HL-60 (cell line): ENCODE data around the gene EML5.

Experiments used
- GABPA ChIP-seq: IDR thresholded peaks from 2 replicates; pipeline ENCODE4 v1.6.1; 2012; ENCODE audit warnings: low read depth
- POLR2AphosphoS5 ChIP-seq: IDR thresholded peaks from 2 replicates; pipeline ENCODE4 v1.6.1; 2012; ENCODE audit warnings: low read depth
- TF ChIP-seq, protein P1 (sequence below): IDR thresholded peaks from one replicate; pipeline ENCODE4 v1.5.1; 2011; ENCODE audit warnings: low read length, control low read depth, inconsistent platforms; ENCODE audit not compliant: insufficient read depth

DNA sequence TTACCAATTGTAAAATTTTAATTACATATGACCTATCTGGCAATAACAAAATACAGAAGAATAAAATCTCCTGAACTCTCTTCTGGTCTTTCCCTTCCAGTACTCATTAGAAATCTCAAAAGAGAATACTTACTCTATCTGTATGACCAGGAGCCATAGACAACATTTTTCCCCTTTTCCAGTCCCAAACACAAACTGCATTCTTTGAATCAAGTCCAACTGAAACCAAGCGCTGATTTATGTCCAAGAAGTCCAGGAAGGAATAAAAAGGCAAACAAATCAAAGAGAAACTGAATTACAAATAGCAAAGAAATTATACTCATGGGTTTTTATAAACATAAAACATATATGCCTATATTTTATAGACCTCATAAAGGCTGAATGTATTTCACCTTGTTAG, 46.7 kb downstream of the EML5 start:
- no peak for TF ChIP-seq POLR2AphosphoS5
- TF ChIP-seq, protein P1, sequence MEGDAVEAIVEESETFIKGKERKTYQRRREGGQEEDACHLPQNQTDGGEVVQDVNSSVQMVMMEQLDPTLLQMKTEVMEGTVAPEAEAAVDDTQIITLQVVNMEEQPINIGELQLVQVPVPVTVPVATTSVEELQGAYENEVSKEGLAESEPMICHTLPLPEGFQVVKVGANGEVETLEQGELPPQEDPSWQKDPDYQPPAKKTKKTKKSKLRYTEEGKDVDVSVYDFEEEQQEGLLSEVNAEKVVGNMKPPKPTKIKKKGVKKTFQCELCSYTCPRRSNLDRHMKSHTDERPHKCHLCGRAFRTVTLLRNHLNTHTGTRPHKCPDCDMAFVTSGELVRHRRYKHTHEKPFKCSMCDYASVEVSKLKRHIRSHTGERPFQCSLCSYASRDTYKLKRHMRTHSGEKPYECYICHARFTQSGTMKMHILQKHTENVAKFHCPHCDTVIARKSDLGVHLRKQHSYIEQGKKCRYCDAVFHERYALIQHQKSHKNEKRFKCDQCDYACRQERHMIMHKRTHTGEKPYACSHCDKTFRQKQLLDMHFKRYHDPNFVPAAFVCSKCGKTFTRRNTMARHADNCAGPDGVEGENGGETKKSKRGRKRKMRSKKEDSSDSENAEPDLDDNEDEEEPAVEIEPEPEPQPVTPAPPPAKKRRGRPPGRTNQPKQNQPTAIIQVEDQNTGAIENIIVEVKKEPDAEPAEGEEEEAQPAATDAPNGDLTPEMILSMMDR: no peak
- TF ChIP-seq GABPA: no peak
